PC-9 (cell line): ENCODE measurements around the gene CD44. TPM values are rescaled to one million over a fixed set of nuclear protein-coding genes. Genes with fewer than 3 reads are reported as not detected.
A peak's percentile ranks its signal among the peaks of the same experiment; 100 is the strongest.

Experiments
- BruUV-seq: library from RNA; stranded (reverse); fragments of 400-500 nt; replicated peaks from 2 replicates; lab custom pipeline; 2021; lab: Mats Ljungman, UMichigan
- CTCF ChIA-PET: fragments of 300-600 bp; sonication (Branson Sonifier 250); formaldehyde crosslinking; loops from one replicate; lab custom pipeline; 2022; ENCODE audit warnings: antibody characterized with exemption; lab: Charles Lee
- POLR2A ChIA-PET: fragments of 300-600 bp; sonication (Branson Sonifier 250); formaldehyde crosslinking; loops from one replicate; lab custom pipeline; 2022; ENCODE audit warnings: antibody characterized with exemption; ENCODE audit not compliant: unreplicated experiment; lab: Charles Lee
- DNase-seq, 2 experiments: peaks; one replicate each; pipeline versions ENCODE4 v3.0.0 to v3.0.0-alpha.2; 2015 to 2022; ENCODE audit warnings: mixed read lengths in 1 of 2
- H2AFZ ChIP-seq: fragments of 200-600 bp; sonication (generic); 2 replicates; pipeline ENCODE4 v1.8.1; 2017; ENCODE audit warnings: antibody characterized with exemption
- H3F3A ChIP-seq: fragments of 200-600 bp; sonication (generic); 2 replicates; pipeline ENCODE4 v1.8.1; 2017; ENCODE audit warnings: antibody characterized with exemption, mild to moderate bottlenecking, low read depth; ENCODE audit not compliant: insufficient read depth
- H3K27ac ChIP-seq: fragments of 200-600 bp; sonication (generic); 2 replicates; pipeline ENCODE4 v1.6.1; 2016; ENCODE audit warnings: mixed run types
- H3K27me3 ChIP-seq: fragments of 200-600 bp; sonication (generic); 2 replicates; pipeline ENCODE4 v1.6.1; 2016; ENCODE audit warnings: low read depth, mixed run types; ENCODE audit not compliant: insufficient read depth
- H3K36me3 ChIP-seq: fragments of 200-600 bp; sonication (generic); 2 replicates; pipeline ENCODE4 v1.6.1; 2016; ENCODE audit warnings: low read depth, mixed run types
- H3K4me1 ChIP-seq: fragments of 200-600 bp; sonication (generic); replicated peaks from 2 replicates; pipeline ENCODE4 v1.6.1; 2016; ENCODE audit warnings: mixed run types; ENCODE audit not compliant: insufficient read depth
- H3K4me2 ChIP-seq: fragments of 200-600 bp; sonication (generic); 2 replicates; pipeline ENCODE4 v1.6.1; 2017; ENCODE audit warnings: mixed run types
- H3K4me3 ChIP-seq: fragments of 200-600 bp; sonication (generic); 2 replicates; pipeline ENCODE4 v1.6.1; 2016; ENCODE audit warnings: mixed run types
- H3K79me2 ChIP-seq: fragments of 200-600 bp; sonication (generic); 2 replicates; pipeline ENCODE4 v1.6.1; 2017; ENCODE audit warnings: low read depth, mixed run types
- H3K9me2 ChIP-seq: fragments of 200-600 bp; sonication (generic); 2 replicates; pipeline ENCODE4 v1.8.1; 2017; ENCODE audit warnings: mild to moderate bottlenecking; ENCODE audit not compliant: insufficient read depth
- H3K9me3 ChIP-seq: fragments of 200-600 bp; sonication (generic); 2 replicates; pipeline ENCODE4 v1.8.1; 2016; ENCODE audit warnings: low read depth; ENCODE audit not compliant: insufficient read depth
- H4K20me1 ChIP-seq: fragments of 200-600 bp; sonication (generic); 2 replicates; pipeline ENCODE4 v1.8.1; 2017; ENCODE audit not compliant: insufficient read depth
- EZH2 ChIP-seq: fragments of 200-600 bp; sonication (generic); IDR thresholded peaks from 2 replicates; pipeline ENCODE4 v1.8.0; 2017; ENCODE audit warnings: antibody characterized with exemption, low read depth
- intact Hi-C: fragments of 100-400 bp; cut with micrococcal nuclease; formaldehyde crosslinking; loops from one replicate; pipeline ENCODE4 v1.10.0; 2022; ENCODE audit not compliant: unreplicated experiment
- total RNA-seq: library from RNA; stranded (reverse); gene quantifications from 2 replicates; pipeline ENCODE4 v1.2.3, GENCODE V29; 2021
- TF ChIP-seq, protein P1 (sequence below): fragments of 200-600 bp; sonication (generic); conservative IDR thresholded peaks from 2 replicates; pipeline ENCODE4 v1.6.1; 2017; ENCODE audit warnings: mixed run types, antibody characterized with exemption, mild to moderate bottlenecking, moderate library complexity

Gene CD44
- total RNA-seq, 1 experiment from 2014 or later, result 775 TPM

DNA sequence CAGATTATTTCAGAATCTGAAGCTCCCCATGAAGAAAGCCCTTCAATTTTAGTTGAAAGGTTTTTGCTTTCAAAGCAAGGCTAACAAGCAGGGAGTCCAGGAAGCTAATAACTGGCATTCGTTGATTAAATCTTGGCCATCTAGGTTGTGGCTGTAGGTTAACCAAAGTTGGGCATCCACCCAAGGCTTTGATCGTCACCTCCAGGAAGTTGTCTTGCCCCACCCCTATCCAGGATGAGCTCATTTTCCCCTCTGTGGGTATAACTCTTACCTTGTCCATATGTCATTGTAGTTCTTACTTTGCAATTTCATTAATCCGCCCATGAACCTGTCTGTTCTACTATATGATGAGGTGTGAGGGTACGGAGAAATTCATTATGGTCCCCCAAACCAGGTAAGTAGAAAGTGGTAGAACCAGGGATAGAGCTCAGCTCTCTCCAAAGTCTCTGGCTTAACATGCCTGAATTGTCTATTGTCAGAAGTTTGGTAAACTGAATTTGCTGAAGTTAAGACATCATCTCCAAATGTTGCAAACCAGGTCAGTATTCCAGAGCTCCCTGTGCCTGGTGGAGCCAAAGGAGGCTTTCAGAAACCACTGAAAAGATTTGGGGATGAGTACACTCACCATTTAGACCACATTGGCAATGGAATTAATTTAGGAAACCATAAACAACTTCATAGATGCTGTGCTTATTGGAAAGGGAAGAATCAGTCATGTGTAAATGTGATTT, 97.1 kb downstream of the CD44 start:
- Histone ChIP-seq H3K4me3 (no peak overlapping the region), H3K27me3 (no peaks in the 10 kb centered on the region), H3K9me3 (0 out of 2 replicates have a peak, but pooled peaks cover 5% of the 10 kb centered on the region), H2AFZ (no peak overlapping the region), H3K27ac (peak overlapping the region; percentile 30; the same call in 1 of the 2 replicates), H3K79me2 (no peaks in the 10 kb centered on the region), H3K9me2 (no peaks in the 10 kb centered on the region), H3K4me2 (peak overlapping the region; percentile 27), H4K20me1 (no peaks in the 10 kb centered on the region), H3K36me3 (peaks cover 8% of the 10 kb centered on the region; the same call in 1 of the 2 replicates), H3F3A (peaks cover 45% of the 10 kb centered on the region), H3K4me1 (peaks cover 33% of the 10 kb centered on the region)
- POLR2A ChIA-PET, result interaction anchor here (0.6 to 0.9 kb wide), 2 partner anchors 125 to 156 kb away, joined by 4 to 5 read pairs; no protein-coding TSS in a partner anchor
- no TSS peak for BruUV-seq
- CTCF ChIA-PET, result interaction anchor here (1.0 kb wide), 2 partner anchors 16 to 309 kb away, joined by 4 read pairs; no protein-coding TSS in a partner anchor
- intact Hi-C loops, result loop anchor here (2.0 to 5.0 kb wide), 4 partner anchors 126 to 237 kb away; no protein-coding TSS in a partner anchor
- TF ChIP-seq, protein P1, sequence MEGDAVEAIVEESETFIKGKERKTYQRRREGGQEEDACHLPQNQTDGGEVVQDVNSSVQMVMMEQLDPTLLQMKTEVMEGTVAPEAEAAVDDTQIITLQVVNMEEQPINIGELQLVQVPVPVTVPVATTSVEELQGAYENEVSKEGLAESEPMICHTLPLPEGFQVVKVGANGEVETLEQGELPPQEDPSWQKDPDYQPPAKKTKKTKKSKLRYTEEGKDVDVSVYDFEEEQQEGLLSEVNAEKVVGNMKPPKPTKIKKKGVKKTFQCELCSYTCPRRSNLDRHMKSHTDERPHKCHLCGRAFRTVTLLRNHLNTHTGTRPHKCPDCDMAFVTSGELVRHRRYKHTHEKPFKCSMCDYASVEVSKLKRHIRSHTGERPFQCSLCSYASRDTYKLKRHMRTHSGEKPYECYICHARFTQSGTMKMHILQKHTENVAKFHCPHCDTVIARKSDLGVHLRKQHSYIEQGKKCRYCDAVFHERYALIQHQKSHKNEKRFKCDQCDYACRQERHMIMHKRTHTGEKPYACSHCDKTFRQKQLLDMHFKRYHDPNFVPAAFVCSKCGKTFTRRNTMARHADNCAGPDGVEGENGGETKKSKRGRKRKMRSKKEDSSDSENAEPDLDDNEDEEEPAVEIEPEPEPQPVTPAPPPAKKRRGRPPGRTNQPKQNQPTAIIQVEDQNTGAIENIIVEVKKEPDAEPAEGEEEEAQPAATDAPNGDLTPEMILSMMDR, result no peak
- no peak for TF ChIP-seq EZH2
- peak; percentile 78 to 90 for DNase-seq

DNA sequence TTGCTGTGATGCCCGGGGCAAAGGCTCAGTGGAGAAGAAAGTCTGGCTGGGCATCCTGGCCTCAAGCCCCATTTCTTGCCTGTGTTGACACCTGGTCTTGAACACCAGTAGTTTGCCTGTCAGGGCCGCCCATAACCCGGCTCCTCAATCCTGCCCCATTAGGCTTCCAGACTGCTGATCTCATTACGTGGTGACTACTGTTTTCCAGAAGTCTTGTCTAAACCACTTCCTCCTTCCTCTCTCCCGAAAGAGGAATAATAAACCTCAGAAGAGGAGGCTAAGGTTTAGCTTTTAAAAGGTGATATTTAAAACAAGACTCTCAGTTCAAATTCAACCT, 97.7 kb downstream of the CD44 start:
- POLR2A ChIA-PET, result interaction anchor here (0.6 kb wide), 1 partner anchor 155 kb away, joined by 5 read pairs; no protein-coding TSS in a partner anchor
- Histone ChIP-seq H2AFZ (no peak overlapping the region), H3K9me3 (0 out of 2 replicates have a peak, but pooled peaks cover 5% of the 10 kb centered on the region), H3K4me2 (no peak overlapping the region), H3K4me3 (no peak overlapping the region), H3K9me2 (no peaks in the 10 kb centered on the region), H3K27ac (no peak overlapping the region), H3K36me3 (0 out of 2 replicates have a peak, but pooled peaks cover 2% of the 10 kb centered on the region), H3F3A (peaks cover 40% of the 10 kb centered on the region), H3K79me2 (no peaks in the 10 kb centered on the region), H3K4me1 (peaks cover 33% of the 10 kb centered on the region), H3K27me3 (no peaks in the 10 kb centered on the region), H4K20me1 (no peaks in the 10 kb centered on the region)
- intact Hi-C loops, result loop anchor here (2.0 to 5.0 kb wide), 4 partner anchors 126 to 238 kb away; no protein-coding TSS in a partner anchor
- BruUV-seq, result no TSS peak
- DNase-seq, result no peak
- CTCF ChIA-PET, result interaction anchor here (1.0 kb wide), 1 partner anchor 310 kb away, joined by 4 read pairs; no protein-coding TSS in a partner anchor
- TF ChIP-seq EZH2, result no peak
- TF ChIP-seq, protein P1, result no peak

DNA sequence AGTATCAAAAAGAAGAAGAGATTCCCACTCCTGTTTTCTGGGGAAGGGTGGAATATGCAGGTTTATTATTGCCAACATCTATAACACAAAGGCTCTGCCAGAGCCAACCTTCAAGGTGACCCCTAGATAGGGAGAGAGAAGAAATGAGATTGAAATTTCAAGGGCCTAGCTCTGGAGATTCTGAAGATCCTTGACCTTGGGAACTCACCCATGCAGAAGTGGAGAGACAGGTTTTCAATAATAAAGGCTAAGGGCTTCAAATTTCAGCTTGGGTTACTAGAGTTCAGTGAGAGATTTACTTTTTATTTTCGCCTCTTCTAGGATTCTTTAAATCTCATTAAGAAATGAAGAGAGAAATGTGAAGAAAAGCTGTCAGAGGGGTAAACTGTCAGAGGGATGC, 98.4 kb downstream of the CD44 start:
- BruUV-seq, result no TSS peak
- Histone ChIP-seq H2AFZ (no peak overlapping the region), H4K20me1 (no peaks in the 10 kb centered on the region), H3K9me3 (0 out of 2 replicates have a peak, but pooled peaks cover 5% of the 10 kb centered on the region), H3K9me2 (no peaks in the 10 kb centered on the region), H3K36me3 (no peaks in the 10 kb centered on the region), H3K27me3 (no peaks in the 10 kb centered on the region), H3K4me2 (peak overlapping the region; percentile 17), H3F3A (peaks cover 33% of the 10 kb centered on the region), H3K4me3 (no peak overlapping the region), H3K79me2 (no peaks in the 10 kb centered on the region), H3K27ac (no peak overlapping the region), H3K4me1 (peaks cover 33% of the 10 kb centered on the region)
- intact Hi-C loops, result loop anchor here (2.0 to 5.0 kb wide), 4 partner anchors 125 to 239 kb away; no protein-coding TSS in a partner anchor
- CTCF ChIA-PET, result interaction anchor here (0.6 to 1.0 kb wide), 7 partner anchors 11 to 315 kb away, joined by 3 to 5 read pairs (median 4); no protein-coding TSS in a partner anchor
- DNase-seq, result no peak
- no peak for TF ChIP-seq EZH2
- TF ChIP-seq, protein P1, result no peak
- POLR2A ChIA-PET, result interaction anchor here (0.5 kb wide), 1 partner anchor 260 kb away, joined by 3 read pairs; no protein-coding TSS in a partner anchor
